Activated T-helper 1 cell treated with anti-CD3 and anti-CD28 coated beads, Interleukin-12 subunit alpha, Interleukin-12 subunit beta, Interleukin-2, Interleukin-4 antibody, amounts not matched to agents 30 ng/mL and 10 ng/mL and 1 ng/mL, durations not matched to agents 14 hours and 24 hours and 36 hours (primary cell): ENCODE data around the gene ZDHHC6. TPM values are rescaled to one million over a fixed set of nuclear protein-coding genes. Genes with fewer than 3 reads are reported as not detected.
"Not testable (repeated sequence)": the region's sequence is repeated elsewhere in the genome, so short reads cannot be mapped to it uniquely, and the experiment has no call there.

ENCODE experiments used
- DNase-seq: peaks from one replicate; pipeline ENCODE4 v3.0.0; 2021; ENCODE audit warnings: low spot score
- H3K27ac Mint-ChIP-seq: one replicate; pipeline ENCODE4 v1.8.0; 2021; ENCODE audit warnings: mild to moderate bottlenecking, mixed read lengths
- H3K27me3 Mint-ChIP-seq: one replicate; pipeline ENCODE4 v1.8.0; 2022; ENCODE audit warnings: mild to moderate bottlenecking, moderate library complexity, mixed read lengths; ENCODE audit not compliant: insufficient read depth
- H3K36me3 Mint-ChIP-seq: one replicate; pipeline ENCODE4 v1.8.0; 2021; ENCODE audit warnings: low read depth, mixed read lengths
- H3K4me1 Mint-ChIP-seq: one replicate; pipeline ENCODE4 v1.8.0; 2021; ENCODE audit warnings: low read depth, mixed read lengths
- H3K4me3 Mint-ChIP-seq: one replicate; pipeline ENCODE4 v1.8.0; 2021; ENCODE audit warnings: mild to moderate bottlenecking, moderate library complexity, mixed read lengths
- H3K9me3 Mint-ChIP-seq: one replicate; pipeline ENCODE4 v1.8.0; 2021; ENCODE audit warnings: mixed read lengths
- intact Hi-C: fragments of 100-400 bp; cut with micrococcal nuclease; formaldehyde crosslinking; loops from one replicate; pipeline ENCODE4 v1.15.1; 2024
- total RNA-seq: library from RNA; stranded (reverse); gene quantifications from 2 replicates; pipeline ENCODE4 v1.2.3, GENCODE V29; 2022

Gene ZDHHC6
- total RNA-seq, 1 donor from 2014 or later: 51.9 TPM

DNA sequence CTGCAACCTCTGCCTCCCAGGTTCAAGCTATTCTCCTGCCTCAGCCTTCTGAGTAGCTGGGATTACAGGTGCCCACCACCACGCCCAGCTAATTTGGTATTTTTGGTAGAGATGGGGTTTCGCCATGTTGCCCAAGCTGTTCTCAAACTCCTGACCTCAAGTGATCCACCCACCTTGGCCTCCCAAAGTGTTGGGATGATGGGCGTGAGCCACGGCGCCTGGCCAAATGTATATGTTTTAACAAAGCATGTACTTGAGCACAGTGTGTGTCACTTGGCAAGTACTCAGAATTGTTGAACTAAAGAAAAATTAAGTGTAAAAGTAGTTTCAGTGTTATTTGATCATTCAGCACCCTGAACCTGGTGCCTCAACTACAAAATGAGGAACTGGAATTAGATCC lies 17.4 kb upstream of the ZDHHC6 start:
- intact Hi-C loops, H3K27me3 Mint-ChIP-seq, H3K9me3 Mint-ChIP-seq, H3K27ac Mint-ChIP-seq, DNase-seq, H3K4me3 Mint-ChIP-seq: not testable (repeated sequence)
- Mint-ChIP-seq H3K4me1 (peaks cover 11% of the 10 kb centered on the region), H3K36me3 (peaks cover 35% of the 10 kb centered on the region)

DNA sequence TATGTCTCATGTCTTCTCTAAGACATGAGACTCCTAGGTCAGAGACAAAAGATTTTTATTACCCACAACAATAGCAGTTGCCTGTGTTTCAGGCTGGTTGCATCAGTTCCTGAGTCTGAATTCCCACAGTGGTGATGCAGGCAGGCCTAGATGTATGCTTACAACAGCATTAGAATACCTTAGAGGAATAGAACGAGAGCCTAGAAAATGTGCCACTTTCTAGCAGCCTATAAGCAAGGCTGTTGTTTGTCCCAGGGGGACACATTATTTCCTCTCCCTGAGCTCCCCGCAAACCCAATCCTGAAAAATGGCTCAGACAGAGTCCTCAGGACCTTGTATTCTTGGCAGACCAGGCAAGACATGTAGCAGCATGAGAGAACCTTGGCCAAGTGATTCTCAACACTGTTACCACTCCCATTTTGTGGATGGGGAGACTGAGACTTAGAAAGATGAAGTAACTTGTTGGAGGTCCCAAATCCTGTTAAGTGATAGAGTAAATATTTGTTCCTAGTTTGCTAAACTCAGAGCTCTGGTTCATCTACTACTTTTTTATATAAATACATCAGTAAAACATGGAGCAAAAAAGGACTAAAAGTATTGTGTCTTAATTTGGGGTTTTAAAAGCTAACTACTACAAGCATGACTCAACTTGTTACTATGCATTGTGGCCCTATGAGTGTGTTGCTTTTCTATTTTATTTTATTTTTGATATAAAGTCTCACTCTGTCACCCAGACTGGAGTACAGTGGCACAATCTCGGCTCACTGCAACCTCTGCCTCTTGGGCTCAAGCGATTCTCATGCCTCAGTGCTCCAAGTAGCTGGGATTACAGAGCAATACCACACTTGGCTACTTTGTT lies 14.5 kb upstream of the ZDHHC6 start:
- Mint-ChIP-seq H3K27ac (peak overlapping the region; percentile 29), H3K27me3 (no peaks in the 10 kb centered on the region), H3K4me1 (peaks cover 12% of the 10 kb centered on the region), H3K9me3 (no peaks in the 10 kb centered on the region), H3K36me3 (peaks cover 31% of the 10 kb centered on the region), H3K4me3 (no peak overlapping the region)
- intact Hi-C loops: no loop called here
- DNase-seq: no peak

DNA sequence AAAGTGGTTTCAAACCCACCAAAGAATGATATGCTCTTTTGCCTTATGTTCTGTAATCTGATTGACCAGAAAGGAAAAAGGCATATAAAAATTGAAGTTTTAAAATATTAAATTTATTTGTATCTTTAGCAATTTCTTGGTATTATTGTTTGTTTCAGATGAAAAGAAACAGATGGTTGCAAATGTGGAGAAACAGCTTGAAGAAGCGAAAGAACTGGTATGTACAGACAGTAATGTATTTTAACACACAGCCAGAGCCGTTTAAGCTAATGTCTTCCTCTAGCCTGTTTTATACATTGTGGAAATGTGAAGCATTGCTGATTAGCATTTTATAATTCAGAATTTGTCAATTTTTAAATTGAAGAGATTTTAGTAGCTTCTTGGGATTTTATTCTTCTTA lies 13.7 kb upstream of the ZDHHC6 start:
- H3K27ac Mint-ChIP-seq: no peak overlapping the region
- peaks cover 19% of the 10 kb centered on the region for H3K4me1 Mint-ChIP-seq
- no peak overlapping the region for H3K4me3 Mint-ChIP-seq
- intact Hi-C loops: no loop called here
- no peaks in the 10 kb centered on the region for H3K9me3 Mint-ChIP-seq
- no peaks in the 10 kb centered on the region for H3K27me3 Mint-ChIP-seq
- H3K36me3 Mint-ChIP-seq: peaks cover 24% of the 10 kb centered on the region
- DNase-seq: no peak

DNA sequence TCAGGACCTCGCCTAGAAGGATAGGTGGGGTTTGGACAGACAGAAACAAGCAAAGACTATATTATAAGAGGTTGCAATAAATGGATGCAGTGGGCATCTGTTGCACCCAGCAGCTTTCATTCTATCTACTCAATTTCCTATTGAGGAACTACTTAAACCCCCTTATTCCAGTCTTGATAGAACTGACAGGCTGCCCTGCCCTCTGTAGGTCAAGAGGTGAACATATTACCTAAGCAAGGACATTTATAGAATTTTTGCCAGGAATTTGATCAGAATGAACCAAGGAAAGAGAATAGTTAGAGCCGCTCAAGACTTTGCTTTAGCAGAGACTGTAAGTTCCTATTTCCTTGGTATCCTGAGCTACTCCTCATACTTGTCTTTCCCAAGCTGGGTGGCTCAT lies 9.8 kb upstream of the ZDHHC6 start:
- intact Hi-C loops: no loop called here
- no peak overlapping the region for H3K4me3 Mint-ChIP-seq
- H3K4me1 Mint-ChIP-seq: peaks cover 19% of the 10 kb centered on the region
- H3K9me3 Mint-ChIP-seq: no peaks in the 10 kb centered on the region
- peaks cover 6% of the 10 kb centered on the region for H3K36me3 Mint-ChIP-seq
- H3K27ac Mint-ChIP-seq: no peak overlapping the region
- DNase-seq: no peak
- H3K27me3 Mint-ChIP-seq: no peaks in the 10 kb centered on the region

- Mint-ChIP-seq H3K4me1 (peaks cover 13% of the 10 kb centered on the region), H3K36me3 (peaks cover 2% of the 10 kb centered on the region), H3K4me3 (no peak overlapping the region), H3K9me3 (no peaks in the 10 kb centered on the region), H3K27ac (peak overlapping the region; percentile 49), H3K27me3 (no peaks in the 10 kb centered on the region)
- DNase-seq: no peak
- intact Hi-C loops: no loop called here
Observed at GRCh38 chr10:112454910-112455779, 8.4 kb upstream of the ZDHHC6 start.

GRCh38 chr10:112448888-112449287 lies 2.2 kb upstream of the ZDHHC6 start:
- peaks cover 12% of the 10 kb centered on the region for H3K36me3 Mint-ChIP-seq
- H3K27me3 Mint-ChIP-seq: no peaks in the 10 kb centered on the region
- peaks cover 36% of the 10 kb centered on the region for H3K4me1 Mint-ChIP-seq
- H3K27ac Mint-ChIP-seq: peak overlapping the region; percentile 35
- peak overlapping the region; percentile 93 for H3K4me3 Mint-ChIP-seq
- H3K9me3 Mint-ChIP-seq: no peaks in the 10 kb centered on the region
- intact Hi-C loops: loop anchor here (5.0 to 10.0 kb wide), 2 partner anchors 1524 to 1952 kb away; partner anchors contain the start of gene DUSP5
- DNase-seq: no peak

- peaks cover 42% of the 10 kb centered on the region for H3K4me1 Mint-ChIP-seq
Observed at GRCh38 chr10:112447620-112447928, 860 bp upstream of the ZDHHC6 start.

DNA sequence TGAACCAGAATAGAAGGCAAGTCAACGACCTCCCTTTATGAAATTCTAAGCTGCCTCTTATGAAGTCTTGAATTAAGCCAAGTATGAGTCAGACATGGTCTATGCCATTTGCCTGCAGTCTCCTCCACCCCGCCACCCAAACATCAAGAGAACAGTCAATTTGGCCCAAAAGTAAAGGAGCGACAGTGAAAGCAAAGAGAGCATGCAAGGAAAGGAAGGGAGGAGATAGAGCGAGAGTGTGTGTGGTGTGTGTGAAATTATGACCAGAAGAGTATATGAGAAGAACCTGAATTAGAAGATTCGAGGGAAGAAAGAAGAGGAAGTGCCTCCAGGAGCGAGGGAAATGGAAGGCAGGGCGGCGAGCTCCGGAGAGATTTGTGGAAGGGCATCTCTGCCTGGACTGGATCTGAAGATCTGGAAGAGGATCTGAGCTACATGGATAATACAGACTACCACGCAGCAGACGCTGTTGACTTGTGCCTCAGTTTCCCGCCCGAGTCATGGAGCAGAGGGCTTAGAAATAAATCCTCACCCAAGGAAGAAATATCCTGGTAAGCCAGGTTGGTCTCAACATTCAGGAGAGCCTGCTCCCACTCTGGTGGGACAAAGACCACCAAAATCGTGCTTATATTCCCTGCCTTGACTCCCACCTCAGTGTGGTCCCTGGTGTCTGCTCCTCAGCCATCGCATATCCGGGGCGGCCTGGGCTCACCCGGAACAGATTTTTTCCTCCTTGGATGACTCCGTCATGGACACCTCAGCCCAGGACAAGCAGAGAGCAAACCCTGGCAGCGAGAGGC lies 459 bp downstream of the ZDHHC6 start:
- H3K9me3 Mint-ChIP-seq: no peaks in the 10 kb centered on the region
- peaks cover 56% of the 10 kb centered on the region for H3K4me1 Mint-ChIP-seq
- intact Hi-C loops: loop anchor here (1.0 to 10.0 kb wide), 4 partner anchors 26 to 1949 kb away; partner anchors contain the start of gene DUSP5
- H3K36me3 Mint-ChIP-seq: peaks cover 24% of the 10 kb centered on the region
- H3K27me3 Mint-ChIP-seq: no peaks in the 10 kb centered on the region
- DNase-seq: no peak
- peak overlapping the region; percentile 93 for H3K4me3 Mint-ChIP-seq
- peak overlapping the region; percentile 93 for H3K27ac Mint-ChIP-seq

More at GRCh38 chr10:112447620-112447928, 860 bp upstream of the ZDHHC6 start:
- Mint-ChIP-seq H3K27ac (peak overlapping the region; percentile 93), H3K4me3 (peak overlapping the region; percentile 93), H3K36me3 (peaks cover 16% of the 10 kb centered on the region), H3K27me3 (no peaks in the 10 kb centered on the region), H3K9me3 (no peaks in the 10 kb centered on the region)
- intact Hi-C loops: loop anchor here (1.0 to 10.0 kb wide), 4 partner anchors 72 to 1950 kb away; partner anchors contain the start of genes DUSP5 and GPAM
- no peak for DNase-seq

- H3K9me3 Mint-ChIP-seq: no peaks in the 10 kb centered on the region
- peaks cover 36% of the 10 kb centered on the region for H3K36me3 Mint-ChIP-seq
- no peak overlapping the region for H3K4me3 Mint-ChIP-seq
- intact Hi-C loops: loop anchor here (10.0 kb wide), 1 partner anchor 1517 kb away; no protein-coding TSS in a partner anchor
- H3K27me3 Mint-ChIP-seq: no peaks in the 10 kb centered on the region
- DNase-seq: no peak
- peak overlapping the region; percentile 26 for H3K27ac Mint-ChIP-seq
- H3K4me1 Mint-ChIP-seq: peaks cover 44% of the 10 kb centered on the region
Observed at GRCh38 chr10:112442063-112442462, 4.7 kb downstream of the ZDHHC6 start.

- H3K4me3 Mint-ChIP-seq: no peak overlapping the region
- intact Hi-C loops: loop anchor here (10.0 kb wide), 1 partner anchor 1517 kb away; no protein-coding TSS in a partner anchor
- peaks cover 36% of the 10 kb centered on the region for H3K36me3 Mint-ChIP-seq
- H3K27me3 Mint-ChIP-seq: no peaks in the 10 kb centered on the region
- DNase-seq: no peak
- no peaks in the 10 kb centered on the region for H3K9me3 Mint-ChIP-seq
- H3K4me1 Mint-ChIP-seq: peaks cover 44% of the 10 kb centered on the region
- H3K27ac Mint-ChIP-seq: no peak overlapping the region
Observed at GRCh38 chr10:112441520-112441919, 5.2 kb downstream of the ZDHHC6 start.

DNA sequence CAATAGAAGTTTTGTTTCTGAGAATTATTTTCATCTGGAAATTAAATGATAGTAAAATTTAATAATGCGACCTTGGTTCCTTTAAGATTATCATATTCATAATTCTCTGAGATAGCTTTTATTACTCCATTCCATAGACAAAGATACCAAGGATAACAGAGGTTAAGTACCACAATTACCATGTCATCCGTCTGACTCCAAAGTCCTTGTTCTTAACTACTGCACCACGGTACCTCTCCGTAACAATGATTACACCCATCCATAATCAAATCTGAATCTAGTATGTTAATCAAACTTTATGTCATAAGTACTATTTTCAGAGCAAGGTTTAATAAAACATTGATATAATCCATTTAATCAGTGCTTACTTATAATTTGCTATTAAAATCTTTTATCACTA lies 8.4 kb downstream of the ZDHHC6 start:
- H3K9me3 Mint-ChIP-seq: no peaks in the 10 kb centered on the region

DNA sequence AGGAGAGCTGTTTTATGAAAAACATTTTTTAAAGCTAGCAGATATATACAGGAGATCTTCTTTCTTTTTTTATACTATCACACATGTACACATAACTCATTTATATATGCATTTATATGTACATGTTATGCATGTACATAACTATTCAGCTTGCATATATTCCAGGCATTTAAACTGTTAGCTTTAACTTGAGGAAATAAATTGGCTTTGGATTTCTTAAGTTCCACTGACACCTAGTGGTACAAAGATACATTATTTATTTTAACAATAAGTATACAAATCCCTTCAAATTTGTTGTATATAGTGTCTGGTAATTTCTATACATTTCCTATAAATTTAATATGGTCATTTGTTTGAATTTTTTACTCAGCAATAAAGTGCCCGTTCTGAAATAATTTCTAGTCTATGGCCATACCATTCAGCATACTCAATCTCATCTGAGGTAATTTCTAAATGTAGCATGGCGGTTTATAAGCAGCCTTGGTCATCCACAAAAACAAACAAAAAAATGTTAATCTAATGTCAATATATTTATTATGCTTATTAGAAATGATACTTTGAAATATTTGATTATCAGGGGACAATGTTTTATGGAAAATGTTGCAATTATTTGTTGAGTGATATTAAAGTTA lies 11.6 kb downstream of the ZDHHC6 start:
- intact Hi-C loops: loop anchor here (2.0 to 5.0 kb wide), 4 partner anchors 37 to 298 kb away; partner anchors contain the start of gene ACSL5
- H3K36me3 Mint-ChIP-seq: peaks cover 32% of the 10 kb centered on the region
- H3K4me1 Mint-ChIP-seq: peaks cover 5% of the 10 kb centered on the region
- DNase-seq: no peak
- no peak overlapping the region for H3K27ac Mint-ChIP-seq
- H3K27me3 Mint-ChIP-seq: no peaks in the 10 kb centered on the region
- no peaks in the 10 kb centered on the region for H3K9me3 Mint-ChIP-seq
- no peak overlapping the region for H3K4me3 Mint-ChIP-seq

More for the DNA sequence above, 8.4 kb downstream of the ZDHHC6 start:
- intact Hi-C loops: loop anchor here (5.0 kb wide), 1 partner anchor 34 kb away; no protein-coding TSS in a partner anchor
- peaks cover 40% of the 10 kb centered on the region for H3K36me3 Mint-ChIP-seq
- peaks cover 24% of the 10 kb centered on the region for H3K4me1 Mint-ChIP-seq
- no peak overlapping the region for H3K4me3 Mint-ChIP-seq
- no peak overlapping the region for H3K27ac Mint-ChIP-seq
- no peak for DNase-seq
- H3K27me3 Mint-ChIP-seq: no peaks in the 10 kb centered on the region
